Hematopoietic multipotent progenitor cell treated with erythropoietin and hydrocortisone succinate and interleukin-3 and kit ligand, for 15 days (in vitro differentiated cells): ENCODE measurements around the gene MACO1.
"Not testable (repeated sequence)": the region's sequence is repeated elsewhere in the genome, so short reads cannot be mapped to it uniquely, and the experiment has no call there.

Experiments used
- DNase-seq: peaks from one replicate; pipeline ENCODE4 v3.0.0-alpha.2; 2015; ENCODE audit warnings: low spot score

Gene MACO1

DNA sequence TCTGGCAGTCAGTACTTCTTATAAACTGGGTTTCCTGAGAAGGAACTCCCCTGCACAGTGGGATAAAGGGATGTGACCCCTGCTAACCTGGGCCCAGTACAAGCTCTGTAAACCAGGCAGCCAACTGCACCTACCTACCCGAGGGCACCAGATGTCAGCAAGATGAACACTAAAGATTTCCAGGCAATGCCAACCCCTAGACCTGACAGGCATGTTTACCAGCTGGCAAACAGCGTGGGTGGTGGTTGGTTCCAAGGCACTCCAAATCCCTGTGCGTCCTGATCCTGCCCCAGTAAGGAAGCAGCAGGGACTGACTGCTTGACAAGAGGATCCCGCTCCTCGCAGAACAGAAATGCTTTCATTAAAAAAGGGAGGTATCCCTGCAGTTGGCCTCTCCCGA lies 7.5 kb upstream of the MACO1 start:
- DNase-seq, result not testable (repeated sequence)

DNA sequence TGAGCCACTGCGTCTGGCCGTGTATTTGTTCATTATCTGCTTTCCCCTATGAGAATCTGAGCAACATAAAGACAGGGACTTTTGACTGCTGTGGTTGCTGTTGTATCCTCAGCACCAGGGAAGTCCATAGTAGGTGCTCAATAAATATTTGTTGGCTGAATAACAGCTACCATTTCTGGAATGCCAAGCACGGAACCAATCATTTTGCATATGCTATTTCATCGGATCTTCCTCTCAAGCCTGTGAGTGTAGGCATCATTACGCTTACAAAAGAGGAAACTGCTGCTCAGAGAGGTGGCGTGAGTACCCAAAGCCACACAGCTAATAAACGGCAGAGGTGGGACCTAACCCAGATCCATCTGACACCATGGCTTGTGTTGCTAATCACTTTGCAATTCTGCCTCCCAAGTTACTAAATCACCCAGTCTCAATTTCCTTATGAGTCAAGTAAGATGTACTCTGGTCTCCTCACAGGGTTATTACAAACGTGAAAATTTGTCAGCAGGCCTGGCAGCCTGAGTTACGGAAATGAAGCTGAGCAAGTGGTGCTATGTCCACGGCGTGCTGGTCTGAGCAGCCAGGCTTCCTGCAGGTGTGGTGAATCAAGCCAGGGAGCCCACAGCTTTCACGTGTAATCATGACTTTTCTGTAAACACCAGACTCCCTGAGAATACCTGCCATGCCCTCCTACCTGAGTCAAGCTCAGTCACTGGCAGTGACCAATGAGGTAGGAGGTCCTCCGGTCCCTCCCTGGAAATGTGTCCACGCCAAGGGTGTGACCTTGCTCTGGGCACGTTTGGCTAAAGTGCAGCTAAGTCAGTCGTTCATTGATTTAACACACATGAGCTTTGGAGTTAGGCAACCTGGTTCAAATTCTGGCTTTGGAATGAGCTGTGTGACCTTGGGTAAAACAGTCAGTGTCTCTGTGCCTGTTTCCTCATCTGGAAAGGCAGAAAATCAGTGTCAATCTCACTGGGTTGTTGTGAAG lies 5.3 kb upstream of the MACO1 start:
- DNase-seq, result no peak

DNA sequence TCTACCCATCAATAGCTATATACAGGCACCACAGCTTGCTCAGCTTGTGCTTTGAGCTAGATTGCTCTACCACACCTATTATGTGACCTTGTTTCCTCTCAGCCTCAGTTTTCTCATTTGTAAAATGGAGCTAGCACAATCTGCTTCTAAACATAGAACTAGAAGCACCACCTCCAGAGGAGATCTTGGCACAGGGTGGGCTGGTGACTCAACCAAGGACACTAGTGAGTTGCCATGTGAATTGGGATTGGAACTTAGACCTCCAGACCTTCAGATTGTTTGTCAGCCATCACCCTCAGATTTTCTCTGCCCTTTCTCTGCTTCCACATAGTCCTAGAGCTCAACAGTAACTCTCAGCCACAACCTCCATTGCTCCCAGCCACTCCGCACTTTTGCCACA lies 3.0 kb upstream of the MACO1 start:
- DNase-seq, result peak; percentile 39

DNA sequence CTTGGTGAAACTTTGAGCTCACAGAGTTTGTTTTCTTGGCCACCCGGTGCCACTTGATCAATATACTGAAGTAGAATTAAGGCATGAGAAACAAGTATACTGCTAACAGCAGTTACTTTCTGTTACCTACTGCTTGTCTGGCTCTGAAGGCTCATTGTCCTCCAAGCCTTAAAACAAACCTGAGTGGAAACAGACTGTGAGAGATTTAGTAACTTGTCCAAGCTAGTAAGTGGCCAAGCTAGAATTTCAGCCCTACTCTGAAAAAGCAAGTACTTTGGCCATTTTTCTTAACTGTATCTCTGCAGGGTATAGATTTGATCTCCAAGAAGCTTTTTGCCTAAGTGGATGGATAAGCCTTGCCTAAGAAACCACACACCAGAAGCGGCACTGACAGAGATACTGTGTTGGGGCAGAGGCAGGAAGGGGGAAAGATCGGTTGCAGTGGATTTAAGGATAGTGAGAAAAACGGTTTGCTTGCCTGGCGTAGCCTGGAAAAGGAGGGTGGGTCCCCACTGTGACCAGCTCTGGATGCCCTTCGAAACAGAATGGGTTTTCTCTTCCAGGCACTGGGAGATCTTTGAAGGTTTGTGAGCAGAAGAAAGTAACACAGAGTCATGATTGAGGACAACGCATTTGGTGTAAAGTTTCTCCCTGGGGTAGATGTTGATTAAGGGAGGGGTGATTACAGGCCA lies 2.1 kb upstream of the MACO1 start:
- DNase-seq, result peak; percentile 40

DNA sequence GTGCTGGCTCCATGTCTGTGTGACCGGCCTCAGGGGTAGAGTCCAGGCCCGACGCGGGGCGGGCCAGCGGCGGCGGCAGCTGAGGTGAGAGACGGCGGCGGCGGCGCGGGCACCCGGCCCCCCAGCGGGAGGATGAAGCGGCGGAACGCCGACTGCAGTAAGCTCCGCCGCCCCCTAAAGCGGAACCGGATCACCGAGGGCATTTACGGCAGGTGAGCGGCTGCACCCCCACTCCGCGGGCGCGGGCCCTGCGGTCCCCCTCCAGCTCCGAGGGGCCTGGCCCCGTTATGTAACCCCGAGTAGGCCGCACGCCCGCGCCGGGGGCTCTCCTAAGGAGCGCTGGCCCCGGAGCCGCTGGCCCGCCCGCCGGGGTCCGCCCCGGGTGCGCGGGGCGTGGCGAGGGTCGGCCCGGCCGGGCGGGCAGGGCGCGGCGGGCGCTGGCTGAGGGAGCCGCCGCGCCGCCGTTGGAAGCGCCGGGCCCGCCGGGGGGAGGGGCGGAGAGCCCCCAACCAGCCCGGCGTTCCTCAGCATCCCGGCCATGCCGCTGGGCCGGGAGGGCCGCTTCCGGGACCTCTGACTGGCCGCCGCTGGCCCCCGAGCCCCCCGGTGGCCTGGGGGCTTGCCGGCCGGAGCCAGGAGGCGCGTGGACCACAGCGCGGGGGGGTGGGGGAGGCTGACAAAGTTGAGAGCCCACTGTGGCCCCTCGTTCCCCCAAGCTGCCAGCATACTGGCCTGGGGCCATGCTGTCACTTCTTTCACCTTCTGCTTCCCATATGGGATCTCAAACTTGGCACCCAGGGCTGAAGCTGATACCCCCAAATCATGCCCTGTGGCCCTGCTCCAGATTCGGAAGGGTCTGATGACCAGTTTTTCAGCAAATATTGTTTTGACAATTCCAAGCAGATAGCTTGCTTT lies 527 bp downstream of the MACO1 start:
- DNase-seq, result peak; percentile 69

DNA sequence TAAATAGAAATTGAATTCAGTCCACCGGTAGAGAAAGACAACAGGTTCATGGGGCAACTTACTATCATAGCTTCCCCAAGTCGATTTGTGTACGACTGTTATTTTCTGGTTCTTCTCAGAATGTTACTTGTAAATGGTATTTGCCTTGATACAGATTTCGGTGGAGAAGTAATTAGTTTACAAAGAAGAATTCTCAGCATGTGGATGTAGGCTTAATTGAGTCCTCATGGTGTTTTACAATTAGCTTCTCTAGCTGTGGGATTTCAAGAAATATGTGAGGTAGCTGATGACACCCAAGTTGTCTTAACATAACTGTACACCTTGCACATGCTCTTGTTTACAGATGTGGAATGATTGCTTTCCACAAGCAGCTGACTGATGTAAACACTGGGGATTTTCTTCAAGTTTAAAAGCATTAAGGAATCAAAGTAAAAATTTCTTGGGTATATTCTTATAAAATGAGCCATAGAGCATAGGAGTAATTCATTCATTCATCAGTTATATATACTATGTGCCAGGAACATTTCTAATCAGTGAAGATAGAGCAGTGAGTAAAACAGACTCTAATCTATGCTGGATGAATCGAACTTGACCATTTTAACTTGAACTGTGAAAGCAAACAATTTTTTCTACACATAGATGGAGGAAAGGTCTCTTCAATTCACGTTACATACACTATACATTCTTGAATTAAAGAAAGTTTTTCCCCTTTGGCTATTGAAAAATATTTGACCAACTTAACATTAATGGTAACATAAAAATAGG lies 1.4 kb downstream of the MACO1 start:
- peak; percentile 65 for DNase-seq

DNA sequence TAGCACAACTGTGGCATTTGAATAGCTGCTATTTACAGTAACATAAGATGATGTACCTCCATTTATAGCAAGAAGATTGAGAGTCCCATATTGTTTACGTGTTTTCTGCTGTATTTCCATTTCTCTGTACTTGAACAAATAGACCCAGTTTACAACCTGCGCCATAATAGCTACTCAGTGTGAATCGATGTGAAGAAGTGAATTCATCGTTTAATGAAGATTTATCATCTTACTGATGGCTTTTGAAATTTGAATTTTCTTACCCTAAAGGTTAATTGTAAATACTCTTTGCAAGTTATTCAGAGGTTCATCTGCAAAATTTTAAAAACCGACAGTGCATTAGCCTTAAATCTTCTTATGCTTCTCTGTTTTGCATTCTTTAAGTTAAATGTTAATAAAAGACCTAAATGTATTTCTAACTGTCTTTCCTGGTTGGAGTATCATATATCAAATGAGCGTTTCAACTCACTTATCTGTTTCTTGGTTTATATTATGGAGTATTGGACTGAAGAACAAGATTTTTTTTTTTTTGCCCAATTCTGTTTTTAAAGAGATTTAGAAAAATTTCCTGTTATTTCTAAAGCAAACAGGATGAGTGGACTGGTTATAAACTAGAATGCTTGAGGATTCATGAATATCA lies 2.2 kb downstream of the MACO1 start:
- no peak for DNase-seq

DNA sequence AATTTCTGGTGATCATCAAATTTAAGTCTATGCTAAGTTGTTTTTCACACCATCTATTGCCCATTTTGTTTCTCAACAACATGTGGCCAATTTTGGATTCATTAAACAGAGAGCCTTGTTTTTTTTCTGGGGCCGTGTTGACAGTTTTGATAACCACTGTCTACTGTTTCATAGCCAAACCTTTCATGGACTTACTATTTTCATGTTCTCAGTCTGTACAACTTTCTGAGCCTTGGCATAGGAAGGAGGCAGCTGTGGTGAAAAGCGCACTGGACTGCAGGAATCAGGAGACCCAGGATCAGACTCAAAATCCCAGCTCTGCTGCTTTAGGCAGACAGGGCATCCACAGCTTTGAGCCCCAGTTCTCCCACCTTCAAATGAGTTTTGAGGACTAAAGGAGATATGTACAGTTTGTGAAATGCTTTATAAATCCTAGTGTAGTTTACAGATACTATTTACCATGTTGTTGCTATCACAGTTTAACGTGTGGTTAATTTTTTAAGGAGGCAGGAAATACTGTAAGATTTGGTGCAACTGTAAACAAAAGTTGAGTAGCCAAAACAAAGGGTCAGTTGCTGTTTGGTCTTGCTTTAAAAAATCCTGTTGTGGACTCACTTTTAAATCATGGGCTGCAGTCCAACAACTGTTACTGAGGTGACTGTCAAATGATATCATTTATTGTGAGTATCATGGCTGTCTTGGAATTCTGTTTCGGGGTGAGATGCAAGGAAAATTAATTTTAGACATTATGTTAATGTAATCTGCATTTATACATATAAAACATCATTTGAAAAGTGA lies 2.9 kb downstream of the MACO1 start:
- DNase-seq, result peak; percentile 36

DNA sequence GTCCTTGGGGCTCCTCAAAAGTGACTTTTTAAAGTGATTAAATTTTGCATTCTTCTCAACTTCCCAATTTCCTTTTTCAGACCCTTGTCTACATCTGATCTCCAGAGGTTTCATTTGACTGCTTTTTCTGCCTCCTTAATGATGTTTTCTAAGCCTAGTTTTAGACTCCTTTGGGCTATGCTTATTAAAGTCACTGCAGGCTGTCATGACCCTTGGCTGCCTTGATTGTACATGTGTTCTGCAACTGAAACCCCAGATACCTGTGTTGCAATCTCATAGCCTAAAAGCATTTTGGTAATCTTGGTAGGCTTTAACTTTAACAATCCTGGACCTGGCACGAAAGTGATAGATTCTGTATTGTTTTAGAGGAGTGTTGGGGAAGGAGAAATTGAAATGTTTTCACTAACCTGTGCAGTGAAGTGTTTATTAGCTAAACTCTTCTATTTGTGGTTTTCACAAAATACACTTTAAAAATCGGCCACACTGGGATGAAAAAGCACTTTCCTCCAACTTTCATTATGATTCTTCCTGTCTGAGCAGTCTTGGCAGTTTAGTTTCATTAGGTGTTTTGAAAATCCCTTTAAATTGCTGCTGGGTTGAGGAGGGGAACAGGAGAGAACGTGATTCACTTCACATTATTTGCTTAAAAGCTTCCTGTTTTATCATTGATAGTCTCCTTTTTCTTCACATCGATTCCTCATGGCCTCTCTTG lies 4.9 kb downstream of the MACO1 start:
- DNase-seq, result no peak

DNA sequence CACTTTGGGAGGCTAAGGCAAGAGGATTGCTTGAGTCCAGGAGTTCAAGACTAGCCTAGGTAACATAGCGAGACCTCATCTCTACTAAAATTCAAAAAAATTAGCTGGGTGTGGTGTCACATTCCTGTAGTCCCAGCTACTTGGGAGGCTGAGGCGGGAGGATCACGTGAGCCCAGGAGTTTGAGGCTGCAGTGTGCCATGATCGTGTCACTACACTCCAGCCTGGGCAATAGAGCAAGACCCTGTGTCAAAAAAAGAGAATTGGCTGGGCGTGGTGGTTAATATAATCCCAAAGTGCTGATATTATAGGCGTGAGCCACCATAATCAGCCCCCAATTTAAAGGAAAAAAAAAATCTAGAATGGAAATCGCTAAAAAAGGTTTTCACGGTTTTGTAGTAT lies 7.0 kb downstream of the MACO1 start:
- DNase-seq, result no peak

DNA sequence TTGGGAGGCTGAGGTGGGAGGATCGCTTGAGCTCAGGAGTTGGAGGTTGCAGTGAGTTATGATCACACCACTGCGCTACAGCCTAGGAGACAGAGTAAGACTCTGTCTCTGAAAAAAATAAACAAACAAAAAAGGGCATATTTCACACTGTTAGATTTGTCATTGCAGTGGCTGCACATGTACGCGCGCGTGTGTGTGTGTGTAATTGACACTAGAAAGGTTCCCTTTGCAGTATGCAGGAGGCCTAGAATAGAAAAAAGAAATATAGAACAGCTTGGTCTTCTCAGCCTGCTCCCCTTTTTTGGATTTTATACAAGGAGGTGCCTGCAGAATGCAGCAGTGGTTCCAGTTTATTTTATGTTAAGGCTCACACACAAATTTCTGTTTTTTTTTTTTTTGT lies 8.6 kb downstream of the MACO1 start:
- DNase-seq, result no peak

DNA sequence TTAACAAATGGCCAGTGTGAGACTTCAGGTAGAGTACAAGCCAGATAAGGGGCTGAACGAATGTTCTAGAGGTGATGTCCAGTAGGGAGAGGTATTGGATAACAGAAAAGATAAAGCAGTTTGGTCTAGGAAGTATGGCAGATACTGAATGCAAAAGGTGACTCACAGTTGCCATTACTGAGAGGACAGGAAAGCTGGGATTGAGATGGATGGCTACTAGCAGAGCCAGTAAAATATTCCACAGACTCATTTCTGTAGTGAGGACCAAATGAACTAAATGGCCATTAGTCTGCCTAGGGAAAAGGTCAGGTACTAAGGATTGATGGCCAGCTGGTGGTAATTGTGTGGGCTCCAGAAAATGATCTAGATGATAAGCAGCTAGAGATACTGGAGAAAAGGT lies 11.5 kb downstream of the MACO1 start:
- no peak for DNase-seq

DNA sequence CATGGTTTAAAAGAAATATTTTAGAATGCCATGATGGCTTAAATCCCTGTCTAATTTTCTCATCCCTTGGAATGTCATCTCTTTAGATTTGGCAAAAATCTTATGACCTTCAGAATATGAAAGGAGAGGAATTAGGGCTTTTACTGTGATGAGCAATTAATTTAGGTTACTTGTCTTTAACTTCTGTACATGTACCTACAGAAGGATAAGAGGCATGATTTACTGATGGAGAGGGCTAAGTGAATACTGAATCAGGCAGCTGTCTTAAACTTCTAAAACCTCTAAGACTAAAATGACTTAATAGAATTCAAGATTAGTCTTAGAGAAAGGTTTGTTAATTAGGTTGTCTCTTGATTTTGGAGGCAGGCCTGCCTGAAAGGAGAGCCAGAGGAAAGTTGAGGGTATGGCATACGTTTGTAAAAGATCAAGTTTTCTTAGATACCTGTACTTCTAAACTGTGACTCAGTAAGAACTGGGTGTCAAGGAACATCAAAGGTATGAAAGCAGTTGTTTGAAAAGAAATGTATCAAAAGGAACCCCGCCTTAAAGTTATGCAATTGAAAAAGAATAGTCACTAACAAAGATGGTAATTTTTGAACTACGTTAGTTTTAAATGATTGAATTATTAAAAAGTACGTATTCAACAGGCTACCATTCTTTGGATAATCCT lies 12.5 kb downstream of the MACO1 start:
- no peak for DNase-seq

DNA sequence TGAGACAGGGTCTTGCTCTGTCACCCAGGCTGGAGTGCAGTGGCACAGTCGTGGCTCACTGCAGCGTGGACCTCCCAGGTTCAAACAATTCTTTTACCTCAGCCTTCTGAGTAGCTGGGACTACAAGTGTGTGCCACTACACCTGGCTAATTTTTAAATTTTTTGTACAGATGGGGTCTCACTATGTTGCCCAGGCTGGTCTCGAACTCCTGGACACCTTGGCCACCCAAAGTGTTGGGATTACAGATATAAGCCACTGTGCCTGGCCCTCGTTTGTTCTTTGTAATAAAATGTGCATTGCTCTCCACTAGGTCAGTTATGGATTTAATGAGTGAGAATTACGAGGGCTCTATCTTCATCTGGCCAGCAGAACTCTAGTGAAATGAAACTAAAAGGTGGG lies 13.9 kb downstream of the MACO1 start:
- DNase-seq, result not testable (repeated sequence)

DNA sequence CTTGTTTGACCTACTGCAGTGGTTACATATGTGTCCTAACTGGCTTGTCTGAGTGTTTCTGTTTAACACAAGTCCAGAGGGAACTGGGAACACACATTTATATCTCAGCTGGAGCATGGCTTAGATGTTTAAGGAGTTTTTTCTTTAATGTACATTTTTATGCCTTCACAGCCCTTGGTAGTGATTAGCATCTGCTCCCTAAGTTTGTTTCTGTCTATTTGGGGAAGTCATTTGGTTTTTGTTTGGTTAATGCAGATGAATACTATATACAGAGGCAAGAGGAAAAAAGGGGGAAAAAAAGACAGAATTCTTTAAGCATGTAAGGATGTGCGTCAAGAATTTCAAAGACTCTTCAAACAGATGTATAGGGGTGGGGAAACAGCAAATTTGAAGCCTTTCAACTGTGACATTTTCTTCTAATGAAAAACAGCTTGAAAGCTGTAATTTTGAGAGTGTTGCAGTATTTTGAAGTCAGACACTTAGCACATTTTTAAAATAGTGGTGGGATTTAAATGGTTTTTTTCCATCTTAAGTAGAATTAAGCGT lies 15.4 kb downstream of the MACO1 start:
- no peak for DNase-seq

DNA sequence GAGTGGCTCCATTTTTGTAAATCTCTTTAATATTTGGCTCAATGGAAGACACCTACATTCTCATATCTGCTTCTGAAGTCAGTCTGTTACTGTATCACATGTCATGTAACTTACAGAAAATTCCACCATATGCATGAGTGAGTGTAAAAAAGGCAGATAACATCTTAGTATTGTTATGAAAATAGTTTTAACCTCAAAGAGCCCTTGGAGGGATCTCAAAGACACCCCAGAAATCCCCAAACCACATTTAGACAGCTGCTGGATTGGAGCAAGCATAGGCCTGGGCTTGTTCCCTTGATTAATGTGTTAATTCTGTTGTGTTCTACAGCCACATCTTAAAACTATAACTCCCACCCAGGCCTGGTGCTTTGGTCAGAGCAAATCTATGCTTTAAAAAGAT lies 16.9 kb downstream of the MACO1 start:
- no peak for DNase-seq

DNA sequence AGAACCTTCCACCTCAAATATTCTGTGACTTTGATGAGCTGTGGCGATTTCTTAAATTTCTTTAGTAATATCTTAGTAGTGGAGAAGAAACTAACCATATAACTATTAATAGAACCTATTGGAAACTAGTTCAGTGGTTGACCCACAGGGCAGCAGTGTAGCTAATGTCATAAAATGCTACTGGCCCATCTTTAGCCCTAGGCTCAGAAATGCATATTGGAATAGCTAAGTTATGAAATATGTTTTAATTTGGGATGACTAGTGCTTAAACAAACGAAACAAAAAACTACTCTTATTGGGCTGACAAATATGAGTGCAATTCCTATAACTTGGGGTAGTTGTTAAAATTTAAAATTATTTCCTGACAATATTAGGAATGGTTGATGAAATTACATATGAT lies 20.2 kb downstream of the MACO1 start:
- DNase-seq, result no peak

DNA sequence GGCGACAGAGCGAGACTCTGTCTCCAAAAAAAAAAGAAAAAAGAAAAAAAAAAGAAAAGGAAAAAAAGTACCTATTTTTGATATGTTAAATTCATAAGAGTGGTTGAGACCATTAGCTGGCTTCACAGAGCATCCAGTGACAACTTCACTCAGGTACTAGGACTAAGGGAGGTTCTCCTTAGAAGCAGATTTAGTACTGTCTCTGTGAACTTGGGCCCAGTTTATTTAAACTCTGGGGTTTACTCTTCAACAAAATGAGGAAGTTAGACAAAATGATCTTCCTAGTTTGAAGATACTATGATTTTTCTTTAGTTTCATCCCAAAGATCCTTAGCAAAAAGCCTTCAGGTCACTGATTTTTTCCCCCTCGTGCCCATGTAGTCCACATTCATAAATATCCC lies 21.2 kb downstream of the MACO1 start:
- no peak for DNase-seq

DNA sequence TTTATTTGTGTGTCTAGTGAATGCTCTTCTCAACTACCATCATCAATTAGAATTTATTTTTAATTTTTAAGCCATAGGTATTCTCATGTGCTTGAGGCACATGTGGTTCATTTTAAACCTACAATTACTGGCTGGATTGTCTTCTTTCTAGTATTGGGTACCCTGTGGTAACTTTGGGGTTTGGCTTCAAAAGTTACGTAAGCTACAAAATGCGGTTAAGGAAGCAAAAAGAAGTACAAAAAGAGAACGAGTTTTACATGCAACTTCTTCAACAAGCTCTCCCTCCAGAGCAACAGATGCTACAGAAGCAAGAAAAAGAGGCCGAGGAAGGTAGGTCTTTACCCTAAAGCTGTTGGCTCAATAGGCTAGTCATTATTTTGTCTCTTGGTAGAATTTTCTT lies 25.8 kb downstream of the MACO1 start:
- DNase-seq, result no peak
